ENCODE measurements around the gene ZNF462. TPM values are rescaled to one million over a fixed set of nuclear protein-coding genes. Genes with fewer than 3 reads are reported as not detected.

ZNF462 gene
- total RNA-seq, 2 experiments from 2014 or later: not detected

- Mint-ChIP-seq H3K27me3 (no peaks in the 10 kb centered on the region), H3K9me3 (no peaks in the 10 kb centered on the region)
- CTCF ChIA-PET: no interaction called here
Measured at GRCh38 chr9:106918825-106919509, 56.0 kb downstream of the ZNF462 start.

GRCh38 chr9:106920091-106920490 lies 57.1 kb downstream of the ZNF462 start:
- DNase-seq (no peak), ATAC-seq (no peak)
- ChIA-PET POLR2A (no interaction called here), CTCF (interaction anchor here (0.7 kb wide), 1 partner anchor 10 kb away, joined by 3 read pairs; no protein-coding TSS in a partner anchor)
- intact Hi-C loops (cut with micrococcal nuclease): no loop called here
- Mint-ChIP-seq H3K27me3 (no peaks in the 10 kb centered on the region), H3K4me3 (no peak overlapping the region), H3K27ac (no peak overlapping the region), H3K36me3 (ENCODE audit: low read depth) (no peaks in the 10 kb centered on the region), H3K9me3 (peaks cover 4% of the 10 kb centered on the region), H3K4me1 (ENCODE audit: low read depth) (peaks cover 8% of the 10 kb centered on the region)
- no peak for TF ChIP-seq CTCF (IDR thresholded peaks at IDR 0.05)

More at GRCh38 chr9:106918825-106919509, 56.0 kb downstream of the ZNF462 start:
- Mint-ChIP-seq H3K4me1 (ENCODE audit: low read depth) (peaks cover 8% of the 10 kb centered on the region), H3K27ac (no peak overlapping the region), H3K36me3 (ENCODE audit: low read depth) (no peaks in the 10 kb centered on the region), H3K4me3 (no peak overlapping the region)
- DNase-seq (no peak), ATAC-seq (no peak)
- no peak for TF ChIP-seq CTCF (IDR thresholded peaks at IDR 0.05)
- intact Hi-C loops (cut with micrococcal nuclease): no loop called here
- POLR2A ChIA-PET: no interaction called here

- no peaks in the 10 kb centered on the region for H3K27me3 Mint-ChIP-seq
- peaks cover 8% of the 10 kb centered on the region for H3K4me1 Mint-ChIP-seq (ENCODE audit: low read depth)
- ChIA-PET CTCF (interaction anchor here (0.7 kb wide), 1 partner anchor 9 kb away, joined by 3 read pairs; no protein-coding TSS in a partner anchor), POLR2A (no interaction called here)
- no peak for TF ChIP-seq CTCF (IDR thresholded peaks at IDR 0.05)
- DNase-seq (no peak), ATAC-seq (no peak)
- no peak overlapping the region for H3K4me3 Mint-ChIP-seq
- H3K36me3 Mint-ChIP-seq (ENCODE audit: low read depth): no peaks in the 10 kb centered on the region
- H3K9me3 Mint-ChIP-seq: peaks cover 4% of the 10 kb centered on the region
- intact Hi-C loops (cut with micrococcal nuclease): no loop called here
- H3K27ac Mint-ChIP-seq: peak overlapping the region; percentile 60
Measured at GRCh38 chr9:106920701-106921283, 57.8 kb downstream of the ZNF462 start.

- Mint-ChIP-seq H3K4me3 (no peak overlapping the region), H3K36me3 (ENCODE audit: low read depth) (no peaks in the 10 kb centered on the region), H3K27ac (peak overlapping the region; percentile 60), H3K4me1 (ENCODE audit: low read depth) (peaks cover 8% of the 10 kb centered on the region), H3K9me3 (peaks cover 4% of the 10 kb centered on the region), H3K27me3 (no peaks in the 10 kb centered on the region)
- no peak for TF ChIP-seq CTCF (IDR thresholded peaks at IDR 0.05)
- intact Hi-C loops (cut with micrococcal nuclease): no loop called here
- CTCF ChIA-PET: no interaction called here
- ATAC-seq (peak; percentile 82), DNase-seq (peak; percentile 28)
- POLR2A ChIA-PET: no interaction called here
Measured at GRCh38 chr9:106921341-106921899, 58.5 kb downstream of the ZNF462 start.

GRCh38 chr9:106922026-106922425 lies 59.1 kb downstream of the ZNF462 start:
- no peaks in the 10 kb centered on the region for H3K27me3 Mint-ChIP-seq
- peaks cover 4% of the 10 kb centered on the region for H3K9me3 Mint-ChIP-seq
- DNase-seq (no peak), ATAC-seq (no peak)
- intact Hi-C loops (cut with micrococcal nuclease): no loop called here
- no peak overlapping the region for H3K27ac Mint-ChIP-seq
- no peak for TF ChIP-seq CTCF (IDR thresholded peaks at IDR 0.05)
- H3K4me1 Mint-ChIP-seq (ENCODE audit: low read depth): peaks cover 8% of the 10 kb centered on the region
- no peaks in the 10 kb centered on the region for H3K36me3 Mint-ChIP-seq (ENCODE audit: low read depth)
- POLR2A ChIA-PET: no interaction called here
- no peak overlapping the region for H3K4me3 Mint-ChIP-seq
- CTCF ChIA-PET: interaction anchor here (1.2 kb wide), 1 partner anchor 122 kb away, joined by 4 read pairs; no protein-coding TSS in a partner anchor
